GM21367 (cell line): Measurements from ENCODE around the gene TYMS.

ENCODE experiments used
- ATAC-seq: cut with Tn5 transposase; IDR thresholded peaks from one replicate; pipeline ENCODE4 v1.9.1; 2021; ENCODE audit not compliant: unreplicated experiment

Gene TYMS

GRCh38 chr18:710418-711300 is 53.2 kb downstream of the TYMS start:
- ATAC-seq = no peak

DNA sequence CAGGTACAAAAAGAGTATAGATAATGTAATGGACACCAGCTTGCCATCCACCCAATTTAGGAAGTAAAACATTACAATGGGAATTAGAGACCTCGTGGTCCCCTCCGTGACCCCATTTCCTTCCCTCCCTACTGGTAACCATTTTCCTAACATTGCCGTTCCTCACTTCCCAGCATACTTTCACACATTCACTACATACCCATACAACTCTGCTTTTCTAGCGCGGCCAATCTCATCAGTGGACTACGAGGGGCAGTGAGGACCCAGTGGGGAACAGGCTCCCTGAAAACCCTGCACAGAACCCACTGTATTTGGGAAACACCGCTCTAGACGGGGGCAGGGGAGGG is 53.8 kb downstream of the TYMS start:
- peak; percentile 8 for ATAC-seq

DNA sequence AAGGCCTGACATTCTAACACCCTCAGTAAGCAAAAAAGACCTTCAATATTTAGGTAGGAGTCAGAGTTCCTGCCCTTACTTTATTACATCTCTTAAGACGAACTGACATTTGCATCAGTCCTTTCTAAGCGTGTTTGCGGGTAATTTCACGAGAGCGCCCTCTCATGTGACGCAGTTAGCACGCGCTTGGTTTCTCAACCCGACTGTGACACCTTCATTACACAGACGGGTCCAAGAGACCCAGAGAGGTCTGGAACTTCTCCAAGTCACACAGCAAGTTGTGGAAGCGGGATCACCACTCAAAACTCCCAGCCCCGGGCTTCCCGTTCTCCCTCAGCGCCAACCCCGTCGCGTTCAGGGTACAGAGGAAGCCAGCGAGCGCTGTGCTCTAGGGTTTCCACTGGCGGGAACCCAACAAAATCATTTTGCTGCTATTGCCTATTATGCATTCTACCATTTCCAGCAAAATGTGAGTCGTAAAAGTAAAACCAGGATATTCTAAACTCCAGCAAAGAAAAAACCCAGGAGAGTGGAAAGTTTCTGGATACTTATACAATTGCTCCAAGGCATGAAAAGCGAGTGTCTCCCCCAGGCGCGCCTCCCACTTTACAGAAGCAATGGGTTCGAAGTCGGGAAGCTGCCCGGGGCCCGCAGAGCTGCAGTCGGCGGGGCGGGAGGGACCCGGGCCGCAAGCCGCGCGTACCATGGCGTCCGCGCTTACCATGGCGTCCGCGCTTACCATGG is 54.4 kb downstream of the TYMS start:
- peak; percentile 44 for ATAC-seq

- peak; percentile 91 for ATAC-seq
Measured at GRCh38 chr18:712401-713134, 55.1 kb downstream of the TYMS start, which contains the start of gene ENOSF1. Gene ENOSF1 (minus strand): TSS chr18:712630. CDS start chr18:712587, 43 bp downstream.

DNA sequence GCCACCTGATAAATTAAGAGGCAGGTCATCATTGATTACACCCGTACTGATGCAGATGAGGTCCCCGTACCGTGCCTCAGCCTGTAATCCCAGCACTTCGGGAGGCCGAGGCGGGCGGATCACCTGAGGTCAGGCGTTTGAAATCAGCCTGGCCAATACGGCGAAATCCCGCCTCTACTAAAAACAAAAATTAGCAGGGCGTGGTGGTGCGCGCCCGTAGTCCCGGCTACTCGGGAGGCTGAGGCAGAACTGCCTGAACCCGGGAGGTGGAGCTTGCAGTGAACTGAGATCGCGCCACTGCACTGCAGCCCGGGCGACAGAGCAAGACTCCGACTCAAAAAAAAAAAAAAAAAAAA is 55.7 kb downstream of the TYMS start:
- ATAC-seq = no peak

- ATAC-seq = no peak
Measured at GRCh38 chr18:715626-716025, 58.2 kb downstream of the TYMS start.

- ATAC-seq = no peak
Measured at GRCh38 chr18:717003-717402, 59.5 kb downstream of the TYMS start.
